OCI-LY7 (cell line): ENCODE measurements around the gene KCTD17.

Experiments used
- CTCF ChIP-seq: fragments of 200-600 bp; sonication (generic); conservative IDR thresholded peaks from 2 replicates; pipeline ENCODE4 v1.5.1; 2014; ENCODE audit warnings: mild to moderate bottlenecking, antibody characterized with exemption, low read length, moderate library complexity, mixed read lengths
- EZH2phosphoT487 ChIP-seq: fragments of 200-600 bp; sonication (generic); IDR thresholded peaks from 2 replicates; pipeline ENCODE4 v1.6.1; 2018; ENCODE audit warnings: low read depth, borderline replicate concordance, mild to moderate bottlenecking, mixed run types, antibody characterized with exemption, low read length, moderate library complexity, mixed read lengths

GRCh38 chr22:37070744-37071143 lies 19.2 kb downstream of the KCTD17 start:
- TF ChIP-seq CTCF (no peak), EZH2phosphoT487 (no peak)
